ENCODE data around the gene PLP1.
"Not testable (repeated sequence)": the region's sequence is repeated elsewhere in the genome, so short reads cannot be mapped to it uniquely, and the experiment has no call there.

PLP1 gene

DNA sequence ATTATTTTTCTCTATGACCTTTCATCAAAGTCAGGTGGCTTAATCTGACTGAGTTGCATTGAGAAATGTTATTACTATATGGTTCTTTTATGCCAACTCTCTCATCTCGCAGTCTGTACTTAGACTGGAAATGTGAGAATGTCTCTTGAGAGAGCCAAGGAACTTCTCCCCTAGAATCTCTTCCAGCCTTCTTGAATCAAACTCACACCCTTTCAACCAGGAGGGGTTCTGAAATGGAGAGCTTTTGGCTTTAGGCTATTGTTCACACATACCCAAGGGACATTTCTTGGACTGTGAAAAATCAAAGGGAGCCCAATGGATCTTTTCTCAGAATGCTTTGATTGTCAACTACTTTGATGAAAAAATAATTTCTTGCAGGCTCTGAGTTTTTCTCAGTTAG lies 5.1 kb downstream of the PLP1 start:
- DNase-seq = no peak

DNA sequence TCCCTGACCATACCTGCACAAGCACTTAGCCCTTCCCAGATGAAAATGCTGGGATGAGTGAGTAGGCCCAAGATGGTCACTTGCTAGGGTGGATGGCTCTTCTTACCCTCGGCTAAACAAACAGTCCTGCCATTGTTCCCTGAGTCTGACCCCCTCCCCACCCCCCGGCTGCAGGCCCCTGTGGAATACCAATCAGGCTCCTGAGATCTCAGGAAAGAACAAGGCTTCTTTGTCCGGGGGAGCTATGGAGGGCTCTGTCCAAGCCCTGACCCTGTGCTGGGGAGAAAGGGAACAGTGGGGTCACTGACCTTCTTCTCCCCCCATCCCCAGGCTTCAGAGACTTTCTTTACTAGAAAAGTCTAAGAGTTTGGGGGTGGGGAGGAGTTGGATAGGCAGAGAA lies 6.0 kb downstream of the PLP1 start:
- no peak for DNase-seq

DNA sequence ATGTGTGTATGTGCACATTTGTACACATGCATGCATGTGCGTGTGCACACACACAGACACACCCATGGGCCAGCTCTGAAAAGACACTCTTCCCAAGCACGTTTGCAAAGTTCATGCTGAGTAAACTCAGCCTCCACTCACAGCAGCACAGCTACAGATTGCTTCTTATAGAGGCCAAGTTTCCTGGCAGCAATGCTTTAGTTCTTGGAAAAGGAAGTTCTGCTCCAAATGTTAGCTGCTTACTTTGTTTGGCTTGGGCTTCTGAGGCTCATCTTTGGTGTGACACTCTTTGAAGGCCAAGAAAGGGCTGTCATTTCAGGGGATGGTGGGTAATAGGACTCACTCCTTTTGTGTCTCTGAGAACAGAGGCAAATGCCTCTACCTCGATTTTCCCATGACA lies 6.6 kb downstream of the PLP1 start:
- DNase-seq = no peak

DNA sequence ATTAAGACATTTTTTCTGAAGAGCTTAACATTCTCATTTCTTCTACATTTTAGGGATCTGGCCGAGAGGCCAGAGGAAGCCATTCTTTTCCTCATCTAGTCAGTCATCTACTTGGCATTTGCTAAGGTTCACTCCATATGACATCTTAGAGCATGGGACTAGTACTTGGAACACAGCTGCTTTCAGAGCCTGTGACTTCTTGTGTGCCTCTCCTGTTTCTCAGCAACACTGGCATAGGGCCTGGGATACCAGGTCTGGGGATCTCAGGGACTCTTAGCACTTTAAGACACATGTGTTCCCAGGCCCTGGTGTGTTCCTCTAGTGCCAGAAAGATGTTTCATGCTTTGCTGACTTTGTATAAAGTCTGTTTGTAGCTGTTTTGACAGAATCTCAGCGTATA lies 7.3 kb downstream of the PLP1 start:
- no peak for DNase-seq

DNA sequence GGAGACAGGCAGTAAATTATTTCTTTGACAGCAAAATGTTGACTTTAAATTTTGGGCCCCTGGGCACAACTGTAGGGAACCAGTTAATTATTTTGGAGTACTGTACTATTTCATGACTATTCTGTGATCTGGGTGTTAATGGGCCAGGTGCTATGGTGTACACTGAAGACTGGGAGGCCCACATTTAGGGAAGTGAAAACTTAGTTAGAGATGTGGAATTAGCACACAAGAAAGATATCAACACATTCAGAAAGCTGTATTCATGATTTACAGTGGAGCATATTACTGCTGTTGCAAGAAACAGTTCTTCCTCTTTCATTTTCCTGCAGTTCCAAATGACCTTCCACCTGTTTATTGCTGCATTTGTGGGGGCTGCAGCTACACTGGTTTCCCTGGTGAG lies 12.4 kb downstream of the PLP1 start:
- no peak for DNase-seq

DNA sequence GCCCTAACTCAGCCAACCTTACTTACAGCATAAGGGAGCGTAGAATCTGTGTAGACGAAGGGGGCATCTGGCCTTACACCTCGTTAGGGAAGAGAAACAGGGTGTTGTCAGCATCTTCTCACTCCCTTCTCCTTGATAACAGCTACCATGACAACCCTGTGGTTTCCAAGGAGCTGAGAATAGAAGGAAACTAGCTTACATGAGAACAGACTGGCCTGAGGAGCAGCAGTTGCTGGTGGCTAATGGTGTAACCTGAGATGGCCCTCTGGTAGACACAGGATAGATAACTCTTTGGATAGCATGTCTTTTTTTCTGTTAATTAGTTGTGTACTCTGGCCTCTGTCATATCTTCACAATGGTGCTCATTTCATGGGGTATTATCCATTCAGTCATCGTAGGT lies 14.6 kb downstream of the PLP1 start:
- no peak for DNase-seq

DNA sequence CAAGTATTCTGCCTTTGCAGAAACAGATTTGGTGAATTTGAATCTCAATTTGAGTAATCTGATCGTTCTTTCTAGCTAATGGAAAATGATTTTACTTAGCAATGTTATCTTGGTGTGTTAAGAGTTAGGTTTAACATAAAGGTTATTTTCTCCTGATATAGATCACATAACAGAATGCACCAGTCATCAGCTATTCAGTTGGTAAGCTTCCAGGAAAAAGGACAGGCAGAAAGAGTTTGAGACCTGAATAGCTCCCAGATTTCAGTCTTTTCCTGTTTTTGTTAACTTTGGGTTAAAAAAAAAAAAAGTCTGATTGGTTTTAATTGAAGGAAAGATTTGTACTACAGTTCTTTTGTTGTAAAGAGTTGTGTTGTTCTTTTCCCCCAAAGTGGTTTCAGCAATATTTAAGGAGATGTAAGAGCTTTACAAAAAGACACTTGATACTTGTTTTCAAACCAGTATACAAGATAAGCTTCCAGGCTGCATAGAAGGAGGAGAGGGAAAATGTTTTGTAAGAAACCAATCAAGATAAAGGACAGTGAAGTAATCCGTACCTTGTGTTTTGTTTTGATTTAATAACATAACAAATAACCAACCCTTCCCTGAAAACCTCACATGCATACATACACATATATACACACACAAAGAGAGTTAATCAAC lies 15.3 kb downstream of the PLP1 start:
- no peak for DNase-seq

DNA sequence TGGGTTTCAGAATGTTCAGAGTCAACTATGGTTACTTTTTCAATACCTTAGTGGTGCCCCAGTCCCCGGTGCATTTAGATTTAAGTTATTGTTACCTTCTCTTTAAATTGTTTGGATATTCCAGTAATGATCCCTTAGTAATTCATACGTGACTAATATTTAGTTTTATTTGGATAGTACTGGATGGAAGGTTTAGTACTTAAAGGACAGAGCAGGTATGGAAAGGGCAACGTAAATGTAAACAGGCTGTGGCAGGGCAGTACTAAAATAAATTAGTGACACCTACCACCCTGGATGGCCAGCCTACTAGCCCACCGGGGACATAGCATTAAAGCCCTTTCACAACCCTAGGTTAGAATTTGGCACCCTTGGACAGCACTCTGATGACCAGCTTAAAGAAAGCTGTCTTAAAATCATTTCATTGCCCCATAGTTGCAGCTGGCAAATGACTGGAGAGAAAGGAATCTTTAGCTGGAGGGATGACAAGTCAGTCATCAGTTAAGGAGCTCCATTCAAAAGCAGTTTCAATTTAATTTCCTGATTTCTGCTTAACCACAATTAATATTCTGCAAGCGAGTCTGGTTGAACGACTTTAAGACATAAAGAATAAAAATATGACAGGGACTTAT lies 16.4 kb downstream of the PLP1 start:
- no peak for DNase-seq

DNA sequence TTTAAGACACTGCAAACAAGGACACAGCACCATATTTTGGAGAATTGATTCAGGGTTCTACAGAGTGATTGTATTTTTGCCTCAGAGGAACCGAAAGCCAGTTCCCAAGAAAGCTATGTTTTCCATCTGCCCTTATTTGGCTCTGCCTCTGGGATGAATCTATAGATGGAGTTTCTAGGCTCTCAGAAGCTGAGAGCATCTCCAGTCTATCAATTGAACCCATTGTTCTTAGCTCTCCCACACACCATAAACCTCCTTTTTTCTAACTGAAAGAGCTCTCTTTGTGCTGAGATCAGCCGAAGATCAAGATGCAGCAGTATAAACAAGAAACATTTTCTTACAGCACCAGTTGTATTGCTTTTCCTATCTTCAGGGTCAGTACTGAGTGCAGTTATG lies 16.9 kb downstream of the PLP1 start:
- no peak for DNase-seq

DNA sequence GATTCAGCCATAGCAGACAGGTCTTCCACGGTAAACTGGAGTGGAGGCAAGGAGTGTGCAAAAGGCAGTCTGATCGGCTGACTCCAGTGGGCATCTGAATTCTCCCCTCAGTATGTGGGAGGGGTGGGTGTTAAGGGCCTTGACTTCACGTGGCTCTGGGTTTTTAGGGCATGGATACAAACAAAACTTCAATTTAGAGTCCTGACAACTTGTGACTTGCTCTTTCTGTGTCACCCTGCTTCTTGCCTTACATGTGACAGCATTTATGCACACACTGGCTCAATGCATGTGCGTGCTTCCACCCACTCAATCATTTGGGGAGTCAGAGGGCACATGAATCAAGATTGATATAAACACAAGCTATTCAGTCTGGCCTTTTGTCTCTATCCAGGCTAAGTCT lies 17.5 kb downstream of the PLP1 start:
- no peak for DNase-seq

DNA sequence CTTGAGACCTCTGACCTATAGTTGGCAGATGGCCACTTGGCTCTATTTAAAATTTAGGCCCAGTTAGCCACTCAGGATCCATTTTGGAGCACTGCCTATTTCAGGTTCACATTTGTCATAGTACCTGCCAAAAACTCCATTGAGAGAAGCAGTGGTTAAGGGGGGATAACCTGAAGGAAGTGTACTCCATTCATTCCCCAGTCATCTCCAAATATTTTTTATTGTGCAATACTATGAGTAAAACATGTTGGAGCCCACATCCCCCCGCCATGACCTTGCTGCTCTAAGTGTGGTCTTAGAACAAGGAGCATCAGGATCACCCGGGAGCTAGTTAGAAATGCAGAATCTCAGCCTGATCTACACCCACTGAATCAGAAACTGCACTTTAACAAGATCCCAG lies 21.1 kb downstream of the PLP1 start:
- no peak for DNase-seq

DNA sequence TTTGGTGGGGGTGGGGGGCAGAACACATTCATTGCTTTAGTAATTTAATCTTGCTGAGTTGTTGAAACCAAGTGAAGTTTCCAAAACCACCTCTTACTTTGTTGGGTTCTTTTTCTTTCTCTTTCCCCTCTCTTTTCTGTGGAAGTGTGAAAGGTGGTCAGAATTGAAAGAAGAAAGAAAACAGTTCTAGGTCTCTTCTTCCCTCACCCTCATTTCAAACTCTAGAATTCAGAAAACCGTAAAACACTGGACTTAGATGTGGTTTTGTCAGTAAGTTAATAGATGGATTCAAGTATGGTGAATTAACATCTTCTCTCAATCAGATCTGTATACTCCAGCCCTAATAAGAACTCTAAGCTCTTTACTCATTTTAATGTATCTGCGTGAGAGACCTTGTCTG lies 23.7 kb downstream of the PLP1 start:
- DNase-seq = no peak

DNA sequence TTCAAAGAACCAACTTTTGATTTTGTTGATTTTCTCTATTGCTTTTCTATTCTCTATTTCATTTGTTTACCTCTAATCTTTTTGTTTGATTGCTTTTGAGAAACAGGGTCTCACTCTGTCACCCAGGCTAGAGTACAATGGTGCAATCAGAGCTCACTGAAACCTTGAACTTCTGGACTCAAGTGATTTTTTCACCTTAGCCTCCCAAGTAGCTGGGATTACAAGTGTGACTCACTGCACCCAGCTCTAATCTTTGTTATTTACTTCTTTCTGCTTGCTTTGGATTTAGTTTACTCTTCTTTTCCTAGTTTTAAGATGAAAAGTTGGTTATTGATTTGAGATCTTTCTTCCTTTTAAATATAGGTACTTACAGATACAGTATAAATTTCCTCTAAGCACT lies 29.2 kb downstream of the PLP1 start:
- DNase-seq = no peak

DNA sequence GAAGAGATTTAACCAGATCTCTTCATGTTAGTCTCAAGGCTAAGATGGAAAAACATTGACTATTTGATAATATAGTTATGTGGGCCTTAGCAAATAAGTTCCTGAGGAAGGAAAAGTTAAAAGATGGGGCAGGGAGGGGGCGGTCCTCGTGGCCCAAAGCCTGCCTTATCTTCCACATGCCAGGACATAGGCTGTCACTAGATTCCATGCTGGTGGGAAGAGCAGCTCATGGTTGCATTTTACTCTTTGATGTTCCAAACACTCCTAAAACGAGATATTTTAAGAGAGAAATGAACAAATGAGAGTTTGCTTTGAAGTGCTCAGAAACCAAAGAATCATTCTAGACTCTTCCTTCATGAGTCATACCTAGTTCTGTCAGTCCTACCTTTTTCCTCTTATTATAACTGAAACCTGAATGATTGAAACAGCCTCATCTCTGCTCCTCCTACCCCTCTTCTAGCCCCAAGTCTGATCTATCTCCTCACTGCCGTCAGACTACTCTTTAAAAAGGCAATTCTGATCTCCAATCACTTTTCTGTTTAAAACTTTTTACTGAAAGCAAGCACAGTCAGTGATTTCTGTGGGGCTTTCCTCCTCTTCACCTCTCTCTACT lies 30.3 kb downstream of the PLP1 start:
- DNase-seq = no peak

DNA sequence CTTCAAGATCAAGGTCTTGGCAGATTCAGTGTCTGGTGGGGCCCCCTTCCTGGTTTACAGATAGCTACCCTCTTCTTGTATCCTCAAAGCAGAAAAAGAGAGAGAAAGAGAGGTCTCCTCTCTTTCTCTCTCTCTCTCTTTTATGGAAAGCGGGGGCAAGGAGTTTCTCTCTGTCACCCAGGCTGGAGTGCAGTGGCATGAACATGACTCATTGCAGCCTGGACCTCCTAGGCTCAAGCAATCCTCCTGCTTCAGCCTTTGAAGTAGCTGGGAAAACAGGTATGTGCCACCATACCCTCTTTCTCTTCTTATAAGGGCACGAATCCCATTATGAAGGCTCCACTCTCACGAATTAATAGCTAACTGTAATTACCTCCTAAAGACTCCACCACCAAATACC lies 35.2 kb downstream of the PLP1 start:
- no peak for DNase-seq

DNA sequence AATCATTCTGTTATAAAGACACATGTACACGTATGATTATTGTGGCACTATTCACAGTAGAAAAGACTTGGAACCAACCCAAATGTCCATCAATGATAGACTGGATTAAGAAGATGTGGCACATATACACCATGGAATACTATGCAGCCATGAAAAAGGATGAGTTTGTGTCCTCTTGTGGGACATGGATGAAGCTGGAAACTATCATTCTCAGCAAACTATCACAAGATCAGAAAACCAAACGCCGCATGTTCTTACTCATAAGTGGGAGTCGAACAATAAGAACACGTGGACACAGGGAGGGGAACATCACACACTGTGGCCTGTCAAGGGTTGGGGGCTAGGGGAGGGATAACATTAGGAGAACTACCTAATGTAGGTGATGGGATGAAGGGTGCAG lies 40.5 kb downstream of the PLP1 start:
- DNase-seq = not testable (repeated sequence)

DNA sequence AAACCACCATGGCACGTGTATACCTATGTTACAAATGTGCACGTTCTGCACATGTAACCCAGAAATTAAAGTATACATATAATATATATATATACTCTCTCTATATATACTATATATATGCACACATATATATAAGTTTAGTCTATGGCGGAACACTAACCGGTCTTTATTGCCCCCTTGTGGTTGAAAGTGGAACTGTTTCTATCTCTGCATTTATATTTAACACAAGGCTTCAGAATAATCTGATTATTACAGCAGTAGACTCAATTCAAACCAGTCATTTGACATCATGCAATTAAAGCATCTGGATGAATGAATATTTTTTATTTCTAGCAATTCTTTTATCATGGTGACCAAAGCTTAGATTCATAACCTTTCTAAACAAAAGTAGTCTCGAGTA lies 40.9 kb downstream of the PLP1 start:
- DNase-seq = peak; percentile 21

DNA sequence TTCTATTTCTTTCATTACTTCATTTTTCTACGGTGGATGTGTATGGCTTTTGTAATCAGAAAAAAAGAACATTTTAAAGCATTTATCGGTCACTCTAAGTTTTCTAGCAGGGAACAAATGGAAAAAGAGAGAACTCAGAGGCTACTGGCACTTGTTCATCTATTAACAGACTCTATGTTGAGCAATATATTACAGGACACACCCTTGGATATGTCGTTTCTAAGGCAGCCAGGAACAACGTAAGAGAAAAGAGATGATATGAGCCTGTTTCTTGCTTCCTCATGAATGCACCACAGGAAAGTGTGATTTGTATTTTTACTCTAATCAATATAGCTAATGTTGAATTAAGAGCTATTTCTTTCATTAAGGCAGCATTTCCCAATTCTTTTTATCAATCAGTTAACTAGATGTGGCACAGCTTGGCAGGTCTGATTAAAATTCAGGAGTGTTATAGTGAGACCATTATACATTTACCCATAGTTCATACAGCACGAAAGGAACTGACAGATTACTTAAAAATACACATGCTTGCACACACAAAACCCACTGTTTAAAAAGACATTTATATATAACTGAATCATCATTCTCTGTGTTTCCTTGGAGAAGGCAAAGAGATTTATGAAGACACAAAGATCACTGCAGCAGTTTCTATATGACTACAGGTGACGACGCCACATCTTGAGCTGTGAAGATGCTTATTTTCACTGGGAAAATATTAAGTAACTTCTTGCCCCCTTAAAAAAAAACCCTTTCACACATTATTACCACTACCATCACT lies 42.4 kb downstream of the PLP1 start:
- DNase-seq = no peak

DNA sequence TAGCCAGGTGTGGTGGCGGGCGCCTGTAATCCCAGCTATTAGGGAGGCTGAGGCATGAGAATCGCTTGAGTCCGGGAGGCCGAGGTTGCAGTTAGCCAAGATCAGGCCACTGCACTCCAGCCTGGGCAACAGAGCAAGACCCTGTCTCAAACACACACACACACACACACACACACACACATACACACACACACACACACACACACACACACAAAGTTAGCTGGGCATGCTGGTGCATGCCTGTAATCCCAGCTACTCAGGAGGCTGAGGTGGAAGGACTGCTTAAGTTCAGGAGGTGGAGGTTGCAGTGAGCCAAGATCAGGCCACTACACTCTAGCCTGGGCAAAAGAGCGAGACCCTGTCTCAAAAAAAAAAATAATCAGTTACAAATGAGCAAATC lies 44.2 kb downstream of the PLP1 start:
- DNase-seq = not testable (repeated sequence)

DNA sequence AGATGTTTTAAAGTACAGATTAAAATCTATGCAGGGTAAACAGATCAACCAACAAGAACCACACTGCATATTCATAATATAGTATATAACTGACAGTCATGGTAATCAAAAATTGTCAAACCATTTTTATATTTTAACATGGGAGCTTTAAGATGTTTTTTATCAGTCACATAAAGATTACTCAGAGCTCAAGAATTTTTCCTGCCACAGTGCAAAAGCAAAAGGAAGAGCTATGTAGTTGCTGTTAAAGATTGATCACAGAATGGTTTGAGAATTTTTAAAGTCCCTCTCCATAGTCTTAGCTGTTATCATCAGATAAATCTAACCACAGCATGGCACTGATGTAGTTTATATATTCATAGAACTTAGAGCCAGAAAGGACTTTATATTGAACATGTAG lies 47.0 kb downstream of the PLP1 start:
- no peak for DNase-seq

DNA sequence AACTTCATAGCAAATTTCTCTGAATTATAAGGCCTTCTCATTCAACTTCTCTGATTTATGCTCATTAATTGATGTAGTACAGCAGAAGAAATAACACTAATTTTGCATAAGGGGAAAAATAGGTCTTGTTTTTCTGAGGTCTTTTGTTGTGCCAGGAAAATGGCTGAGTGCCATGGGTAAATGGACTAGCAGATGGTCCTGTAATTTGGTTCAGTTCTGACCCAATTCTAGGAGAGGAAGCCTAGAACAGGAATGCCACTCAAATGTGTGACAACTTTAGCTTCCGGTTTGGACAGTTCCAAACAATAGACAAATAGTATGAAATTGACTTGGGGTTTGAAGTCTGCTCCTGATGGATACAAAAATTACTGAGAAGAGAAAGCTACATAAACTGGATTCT lies 49.2 kb downstream of the PLP1 start:
- DNase-seq = no peak

DNA sequence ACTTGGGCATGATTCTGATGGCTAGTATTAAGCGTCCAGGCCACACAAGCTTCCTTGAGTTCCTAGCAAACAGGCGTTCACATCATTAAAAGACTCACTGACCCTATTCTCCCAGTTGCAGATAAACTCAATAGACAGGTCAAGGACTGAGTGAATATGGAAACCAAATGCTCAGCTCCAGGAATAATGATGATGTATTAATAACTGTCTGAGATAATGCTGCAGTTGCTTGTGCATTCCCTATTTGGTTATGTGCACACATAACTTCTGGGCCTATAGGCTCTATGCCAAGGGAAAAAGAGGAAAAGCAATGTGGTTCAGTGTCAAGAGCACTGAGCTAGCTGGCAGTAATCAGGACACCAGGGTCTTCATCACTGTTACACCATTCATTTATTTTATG lies 51.9 kb downstream of the PLP1 start:
- no peak for DNase-seq

DNA sequence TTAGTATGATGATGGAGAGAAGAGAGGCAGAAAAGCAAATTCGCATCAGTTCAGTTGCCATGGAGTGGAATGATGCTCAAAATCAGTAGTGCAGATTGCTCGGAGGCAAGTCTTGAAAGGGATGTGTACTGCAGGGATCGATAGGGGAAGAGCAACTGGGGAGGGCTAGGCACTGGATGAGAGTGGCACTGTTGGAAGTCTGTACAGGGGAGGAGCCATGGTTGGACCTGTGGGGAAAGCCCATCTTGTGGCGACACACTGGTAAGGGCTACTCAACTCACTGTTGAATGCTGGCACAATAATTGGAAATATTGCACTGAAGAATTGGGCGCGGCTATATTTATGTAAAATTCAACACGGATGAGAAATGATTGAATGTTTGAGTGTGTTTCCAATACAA lies 54.2 kb downstream of the PLP1 start:
- DNase-seq = no peak

DNA sequence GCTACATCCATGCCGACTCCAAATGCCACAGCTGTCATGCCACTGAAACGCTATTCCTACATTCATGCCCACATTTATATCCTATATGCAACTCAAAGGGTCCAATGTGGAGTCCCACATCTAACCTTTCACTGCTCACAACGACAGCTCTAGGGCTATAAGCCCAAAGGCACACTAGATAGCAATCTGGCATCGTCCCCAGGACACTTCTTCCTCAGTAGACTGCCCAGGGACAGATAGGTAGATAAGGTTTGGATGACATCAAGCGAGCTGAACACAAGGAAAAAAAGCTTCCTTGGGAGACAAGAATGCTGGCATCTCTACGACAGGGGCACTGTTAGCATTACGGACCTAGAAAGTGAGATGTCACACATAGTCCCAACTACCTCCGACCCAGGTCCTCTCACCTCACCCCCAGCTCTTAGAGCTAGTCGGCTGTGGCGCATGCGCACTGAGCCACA lies 54.7 kb downstream of the PLP1 start:
- peak; percentile 31 for DNase-seq

Data from effector CD4-positive, alpha-beta T cell (primary cell).